Activated CD4-positive, alpha-beta T cell treated with anti-CD3 and anti-CD28 coated beads, Interleukin-2, Interleukin-4, amounts not matched to agents 100 ng/mL and 50 ng/mL, durations not matched to agents 16 hours and 8 hours (primary cell): Measurements from ENCODE around the gene ADAMTS17.
"Not testable (repeated sequence)": the region's sequence is repeated elsewhere in the genome, so short reads cannot be mapped to it uniquely, and the experiment has no call there.

Experiments used
- DNase-seq: peaks from one replicate; pipeline ENCODE4 v3.0.0-alpha.2; 2020; ENCODE audit warnings: low spot score

Gene ADAMTS17

GRCh38 chr15:99955181-99955525 lies 386.6 kb downstream of the ADAMTS17 start:
- no peak for DNase-seq

DNA sequence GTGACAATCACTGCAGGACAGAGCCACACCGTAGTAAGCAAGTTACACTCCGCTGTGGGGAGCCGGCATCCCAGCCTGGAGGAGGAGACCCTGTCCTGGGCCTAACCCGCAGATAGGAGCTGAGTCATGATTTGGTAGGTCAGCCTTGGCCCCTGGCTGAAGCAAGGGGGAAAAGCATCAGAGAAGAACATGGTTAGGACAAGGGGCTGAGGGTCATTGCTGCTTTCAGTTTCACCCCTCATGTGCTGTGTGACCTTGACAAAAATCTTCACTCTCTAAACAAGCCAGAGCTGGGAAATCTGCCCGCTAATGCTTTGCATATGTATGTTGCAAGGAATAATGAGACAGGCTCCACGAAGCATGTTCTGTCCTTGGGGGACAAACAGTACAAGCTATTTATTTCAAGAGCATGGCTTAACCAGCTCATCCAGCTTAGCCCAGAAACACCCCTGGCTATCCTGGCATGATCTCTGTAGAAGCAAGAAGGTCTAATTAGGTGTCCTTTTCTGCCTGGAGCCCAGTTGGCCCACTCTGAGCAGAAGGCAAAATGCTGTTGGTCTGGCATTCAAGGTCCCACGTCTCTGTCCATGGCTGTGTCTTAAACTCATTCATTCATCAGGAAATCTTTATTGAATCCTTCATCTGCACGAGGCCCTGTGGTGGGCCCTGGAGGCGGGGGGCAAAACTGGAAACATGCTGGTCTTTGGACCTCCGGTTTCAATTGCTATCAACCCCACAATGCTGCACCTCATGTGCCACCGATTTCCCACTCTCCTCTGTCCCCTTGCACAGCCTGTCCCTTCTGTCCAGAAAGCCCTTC lies 387.2 kb downstream of the ADAMTS17 start:
- DNase-seq: no peak

DNA sequence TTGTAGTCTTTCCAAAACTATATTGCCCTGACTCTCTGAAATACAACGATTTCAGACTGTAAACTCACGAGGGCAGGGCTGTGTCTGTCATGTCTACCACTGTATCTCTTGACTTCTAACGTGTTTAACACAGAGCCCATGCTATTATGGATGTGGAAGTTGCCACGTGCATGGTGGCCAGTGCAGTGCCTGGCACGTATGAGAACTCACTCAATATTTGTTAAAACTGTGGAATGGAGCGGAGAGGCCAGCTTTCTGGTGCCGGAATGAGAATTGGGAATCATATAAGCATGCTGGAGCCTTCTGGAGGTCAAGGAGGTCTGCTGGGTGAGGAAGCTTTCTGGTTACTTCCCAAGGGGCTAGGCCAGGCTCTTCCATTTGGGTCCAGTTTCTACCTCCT lies 387.9 kb downstream of the ADAMTS17 start:
- DNase-seq: no peak

GRCh38 chr15:99951511-99951910 lies 390.3 kb downstream of the ADAMTS17 start:
- DNase-seq: no peak

DNA sequence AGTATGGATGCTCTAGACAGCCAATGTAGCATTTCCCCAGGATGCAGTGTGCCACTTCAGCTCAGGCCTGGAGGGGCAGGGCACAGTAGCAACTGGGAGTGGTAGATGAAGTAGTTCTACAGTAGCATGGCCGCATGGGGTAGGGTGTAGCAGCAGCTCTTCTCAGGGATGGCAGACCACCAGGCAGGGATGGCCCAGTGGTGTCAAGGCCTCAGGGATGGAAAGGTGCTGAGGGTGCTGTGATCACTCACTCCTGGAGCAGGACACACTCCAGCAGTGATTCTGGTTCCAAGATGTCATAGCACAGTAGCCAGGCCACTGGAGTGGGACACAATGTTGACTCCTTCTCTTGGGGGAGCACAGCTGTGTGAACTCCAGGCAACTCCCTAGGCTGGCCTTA lies 397.6 kb downstream of the ADAMTS17 start:
- DNase-seq: no peak

DNA sequence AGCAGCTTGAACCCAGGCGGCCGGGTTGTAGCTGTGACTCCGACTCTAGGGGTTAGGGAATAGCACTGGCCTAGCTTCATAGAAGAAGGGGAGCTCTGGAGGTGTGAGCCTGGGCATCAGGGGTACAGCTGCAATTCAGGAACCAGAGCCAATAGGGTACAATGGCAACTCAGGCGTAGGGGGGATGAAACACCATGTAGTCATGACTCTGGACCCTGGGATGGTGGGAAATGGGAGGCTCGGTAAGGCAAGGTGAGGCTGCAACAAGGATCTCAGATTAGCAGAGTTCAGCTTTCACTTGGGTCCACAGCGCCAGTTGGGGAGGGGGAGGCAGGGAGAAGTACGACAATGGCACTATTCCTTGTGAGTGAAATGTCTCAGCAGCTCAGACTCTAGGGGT lies 398.3 kb downstream of the ADAMTS17 start:
- DNase-seq: no peak

- no peak for DNase-seq
Observed at GRCh38 chr15:99932676-99933402, 408.9 kb downstream of the ADAMTS17 start.

GRCh38 chr15:99931703-99932603 lies 409.8 kb downstream of the ADAMTS17 start:
- DNase-seq: no peak

DNA sequence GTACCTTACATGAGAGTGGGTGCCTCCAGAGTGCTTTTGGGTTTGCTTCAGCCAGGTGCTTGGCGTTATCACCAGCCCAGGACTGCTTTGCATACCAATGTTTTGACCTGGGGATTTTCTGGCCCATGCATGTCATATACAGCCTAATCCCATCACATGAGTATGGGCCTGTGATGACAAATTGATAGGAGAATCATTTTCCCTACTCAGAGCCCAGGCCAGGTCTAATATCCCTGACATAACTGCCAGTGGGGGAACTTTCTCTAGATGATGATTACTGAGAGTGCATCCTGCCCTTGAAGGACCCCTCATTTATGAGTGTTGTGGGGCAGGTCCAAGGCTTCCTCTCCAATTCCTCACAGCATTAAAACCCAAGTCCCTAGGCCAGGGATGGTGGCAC lies 411.1 kb downstream of the ADAMTS17 start:
- no peak for DNase-seq

- no peak for DNase-seq
Observed at GRCh38 chr15:99929266-99929665, 412.5 kb downstream of the ADAMTS17 start.

GRCh38 chr15:99928429-99928981 lies 413.3 kb downstream of the ADAMTS17 start:
- DNase-seq: peak; percentile 77

- DNase-seq: not testable (repeated sequence)
Observed at GRCh38 chr15:99926532-99926931, 415.2 kb downstream of the ADAMTS17 start.

DNA sequence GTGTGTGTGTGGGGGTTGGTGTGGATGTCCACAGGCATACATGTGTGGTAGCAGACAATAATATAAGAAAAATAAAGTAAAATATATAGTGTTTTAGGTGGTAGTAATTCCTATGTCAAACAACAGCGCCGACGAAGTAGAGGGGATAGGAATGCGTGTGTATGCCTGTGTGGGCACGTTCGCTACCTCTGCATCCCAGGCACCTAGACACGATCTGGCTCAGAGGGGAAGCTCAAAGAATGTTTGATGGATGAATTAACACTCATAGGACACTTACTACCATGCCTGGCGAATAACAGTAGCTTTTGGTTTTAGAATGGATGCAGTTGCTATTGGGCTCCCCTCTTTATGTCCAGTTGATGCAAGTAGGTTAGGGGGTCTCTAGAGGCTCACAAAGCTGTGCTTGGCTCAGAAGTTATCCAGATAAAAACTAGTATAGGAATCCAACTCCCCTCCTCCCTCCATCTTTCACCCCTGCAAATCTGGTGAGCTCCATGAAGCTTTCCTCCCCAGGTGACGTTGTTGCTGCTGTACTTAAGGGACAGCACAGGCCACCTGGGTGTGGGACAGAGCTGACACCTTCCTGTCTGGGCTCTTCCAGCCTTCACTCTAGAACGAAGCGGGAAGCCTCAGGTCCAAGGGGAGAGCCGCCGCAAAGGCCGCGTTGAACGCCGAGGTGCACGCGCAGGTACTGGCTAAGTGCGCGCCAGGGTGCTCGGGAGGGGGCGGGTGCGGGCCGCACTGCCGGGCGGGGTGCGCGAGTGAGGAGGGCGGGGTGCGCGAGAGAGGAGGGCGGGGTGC lies 415.9 kb downstream of the ADAMTS17 start:
- peak; percentile 69 for DNase-seq

GRCh38 chr15:99923711-99924110 lies 418.1 kb downstream of the ADAMTS17 start:
- no peak for DNase-seq
